ENCODE measurements around the gene KY.

The KY gene, protein sequence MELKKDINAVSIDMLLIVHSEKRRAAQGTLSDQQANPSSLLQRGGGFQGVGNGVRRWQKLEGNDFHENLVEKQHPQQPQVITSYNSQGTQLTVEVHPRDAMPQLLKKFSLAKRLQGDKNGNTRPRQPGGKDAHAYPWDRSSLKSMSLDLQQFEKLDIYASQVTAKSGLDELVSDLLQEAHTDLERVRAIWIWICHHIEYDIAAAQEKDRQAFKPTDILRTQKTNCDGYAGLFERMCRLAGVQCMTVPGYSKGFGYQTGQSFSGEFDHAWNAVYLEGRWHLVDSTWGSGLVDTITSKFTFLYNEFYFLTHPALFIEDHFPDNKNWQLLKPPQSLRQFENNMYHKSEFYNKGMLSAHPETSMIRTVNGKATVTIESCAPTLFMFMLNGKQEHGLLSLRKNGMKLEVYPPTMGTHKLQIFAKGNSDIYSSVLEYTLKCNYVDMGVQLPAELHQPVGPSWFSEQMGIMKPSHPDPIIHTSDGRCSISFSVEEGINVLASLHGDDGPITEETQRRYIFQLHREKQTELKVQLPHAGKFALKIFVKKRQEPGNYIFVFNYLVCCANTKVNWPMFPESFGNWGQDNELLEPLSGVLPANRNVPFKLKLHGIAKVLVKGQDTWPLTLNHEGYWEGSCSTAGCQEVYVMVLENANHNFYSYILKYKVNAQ

DNA sequence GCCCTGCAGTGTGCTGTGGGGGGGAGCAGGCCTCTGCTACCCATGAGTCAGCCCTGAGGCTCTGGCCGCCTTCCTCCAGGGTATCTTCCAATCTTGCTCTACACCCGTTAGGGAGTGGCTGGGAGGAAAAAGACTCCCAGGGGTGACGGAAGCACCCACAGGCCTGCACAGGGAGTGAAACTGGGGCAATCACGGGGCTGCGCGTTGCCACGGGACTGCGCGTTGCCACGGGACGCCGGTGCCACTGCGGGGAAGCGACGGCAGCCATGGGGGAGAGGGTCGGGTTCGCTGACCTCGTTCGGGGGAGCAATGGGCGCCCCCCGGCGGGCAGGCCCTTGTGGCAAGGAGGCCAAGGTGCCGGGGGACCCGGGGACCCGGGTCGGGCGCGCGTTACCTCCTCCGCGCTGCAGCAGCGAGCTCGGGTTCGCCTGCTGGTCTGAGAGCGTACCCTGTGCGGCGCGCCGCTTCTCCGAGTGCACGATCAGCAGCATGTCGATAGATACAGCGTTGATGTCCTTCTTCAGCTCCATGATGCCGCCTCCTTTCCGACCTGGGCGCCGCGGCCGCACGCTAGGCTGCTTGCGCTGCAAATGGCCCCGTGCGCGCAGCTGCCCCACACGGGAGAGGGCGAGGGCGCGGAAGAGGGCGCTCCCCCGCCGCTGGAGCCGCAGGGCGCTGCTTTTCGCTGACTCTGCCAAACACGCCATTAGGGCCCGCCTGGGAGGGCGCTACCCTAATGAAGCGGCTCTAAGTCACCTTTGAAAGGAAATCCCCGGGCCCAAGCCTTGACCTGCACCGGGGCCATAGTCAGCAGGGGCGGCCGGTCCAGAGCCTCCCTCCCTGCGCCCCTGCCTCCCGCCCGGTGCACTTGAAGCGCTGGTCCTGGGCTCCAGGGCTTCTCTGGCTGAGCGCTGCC, at the start of gene KY:
Gene KY (minus strand): TSS at position 592 of the 916 bp plus-strand sequence. CDS start 62 bp downstream, at position 530.
- Histone ChIP-seq H3K9ac (ENCODE audit: low read length) (no peak within 1 kb of the TSS), H3K9me3 (ENCODE audit: control insufficient read depth, low read depth, low read length) (no peaks in the 10 kb centered on the region), H3K27me3 (ENCODE audit: control insufficient read depth, insufficient read depth, low read length) (peaks cover 100% of the 10 kb centered on the region), H3K36me3 (ENCODE audit: control insufficient read depth, low read depth, low read length) (no peaks in the 10 kb centered on the region), H3K27ac (ENCODE audit: low read length) (no peak within 1 kb of the TSS), H3K4me1 (ENCODE audit: control insufficient read depth, low read depth, low read length) (peaks cover 5% of the 10 kb centered on the region), H3K4me3 (ENCODE audit: low read length) (peak within 1 kb of the TSS; percentile 44)

DNA sequence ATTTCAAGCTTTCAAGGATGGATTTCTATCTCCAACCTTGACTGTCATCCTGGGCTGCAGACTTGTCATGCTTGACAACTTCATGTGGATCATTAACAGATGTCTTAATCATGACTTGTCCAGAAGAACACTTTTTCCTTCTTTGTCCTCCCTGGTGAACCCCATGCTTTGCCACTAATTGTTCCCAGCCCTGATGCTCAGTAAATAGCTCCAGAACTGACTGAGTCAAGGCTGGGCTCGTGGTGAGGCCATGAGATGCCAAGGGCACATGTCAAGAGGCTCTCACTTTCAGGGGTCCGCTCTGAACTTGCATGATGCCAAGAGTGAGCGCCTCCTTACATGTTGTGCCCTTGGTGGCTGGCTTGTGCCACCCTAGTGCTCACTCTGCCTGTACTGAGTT, 48.9 kb upstream of the KY start:
- Histone ChIP-seq H3K27ac (ENCODE audit: low read length) (no peak overlapping the region), H3K9me3 (ENCODE audit: control insufficient read depth, low read depth, low read length) (no peaks in the 10 kb centered on the region), H3K4me3 (ENCODE audit: low read length) (no peak overlapping the region), H3K4me1 (ENCODE audit: control insufficient read depth, low read depth, low read length) (no peaks in the 10 kb centered on the region), H3K9ac (ENCODE audit: low read length) (no peak overlapping the region), H3K27me3 (ENCODE audit: control insufficient read depth, insufficient read depth, low read length) (peaks cover 57% of the 10 kb centered on the region), H3K36me3 (ENCODE audit: control insufficient read depth, low read depth, low read length) (no peaks in the 10 kb centered on the region)

- Histone ChIP-seq H3K27ac (ENCODE audit: low read length) (no peak overlapping the region), H3K27me3 (ENCODE audit: control insufficient read depth, insufficient read depth, low read length) (peaks cover 62% of the 10 kb centered on the region), H3K9me3 (ENCODE audit: control insufficient read depth, low read depth, low read length) (no peaks in the 10 kb centered on the region), H3K4me1 (ENCODE audit: control insufficient read depth, low read depth, low read length) (peaks cover 3% of the 10 kb centered on the region), H3K36me3 (ENCODE audit: control insufficient read depth, low read depth, low read length) (no peaks in the 10 kb centered on the region), H3K9ac (ENCODE audit: low read length) (no peak overlapping the region), H3K4me3 (ENCODE audit: low read length) (no peak overlapping the region)
Observed at GRCh38 chr3:134699141-134699711, 48.4 kb upstream of the KY start.

DNA sequence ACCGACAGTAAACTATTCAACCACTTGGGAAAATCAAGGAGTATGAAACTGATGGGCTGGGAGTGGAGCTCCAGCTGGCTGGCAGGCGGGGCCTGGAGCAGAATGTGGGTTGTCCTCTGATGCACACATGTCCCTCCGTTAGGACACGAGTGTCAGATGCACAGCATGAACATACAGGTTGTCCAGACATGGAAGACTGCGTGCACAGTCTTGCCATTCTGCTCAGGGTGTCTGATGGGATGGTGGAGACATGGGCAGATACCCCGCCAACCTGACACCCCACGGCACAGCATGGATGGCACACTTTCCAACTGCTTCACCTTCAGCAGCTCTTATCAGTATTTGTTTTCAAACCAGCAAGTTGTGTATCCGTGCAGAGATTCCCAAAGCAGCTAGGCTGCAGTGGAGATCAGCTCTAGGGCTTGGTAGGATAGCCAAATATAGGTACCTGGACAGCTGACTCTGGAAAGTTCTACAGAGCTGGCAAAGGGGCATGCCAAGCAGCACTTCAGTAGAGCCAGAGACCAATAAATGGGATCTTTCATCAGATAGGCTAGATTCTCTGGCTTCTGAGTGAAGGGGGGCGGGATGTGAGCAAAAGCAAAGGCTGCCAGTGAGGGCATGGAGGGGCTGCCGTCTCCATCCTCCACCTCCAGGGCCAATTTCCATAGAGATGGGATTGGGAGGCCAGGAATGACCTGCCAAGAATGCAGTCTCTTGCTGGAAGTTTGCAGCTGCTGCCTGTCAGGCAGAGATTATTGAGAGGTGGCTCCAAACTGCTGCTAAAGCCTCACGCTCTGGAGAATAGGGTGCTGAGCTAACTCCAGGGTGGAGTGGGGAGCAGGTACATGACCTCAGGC, 47.2 kb upstream of the KY start:
- Histone ChIP-seq H3K27me3 (ENCODE audit: control insufficient read depth, insufficient read depth, low read length) (peaks cover 74% of the 10 kb centered on the region), H3K9ac (ENCODE audit: low read length) (no peak overlapping the region), H3K4me3 (ENCODE audit: low read length) (no peak overlapping the region), H3K27ac (ENCODE audit: low read length) (no peak overlapping the region), H3K9me3 (ENCODE audit: control insufficient read depth, low read depth, low read length) (no peaks in the 10 kb centered on the region), H3K4me1 (ENCODE audit: control insufficient read depth, low read depth, low read length) (peaks cover 6% of the 10 kb centered on the region), H3K36me3 (ENCODE audit: control insufficient read depth, low read depth, low read length) (no peaks in the 10 kb centered on the region)

- peaks cover 6% of the 10 kb centered on the region for H3K4me1 ChIP-seq (ENCODE audit: control insufficient read depth, low read depth, low read length)
- H3K27ac ChIP-seq (ENCODE audit: low read length): no peak overlapping the region
- H3K27me3 ChIP-seq (ENCODE audit: control insufficient read depth, insufficient read depth, low read length): peaks cover 85% of the 10 kb centered on the region
- H3K9me3 ChIP-seq (ENCODE audit: control insufficient read depth, low read depth, low read length): no peaks in the 10 kb centered on the region
- no peak overlapping the region for H3K9ac ChIP-seq (ENCODE audit: low read length)
- no peak overlapping the region for H3K4me3 ChIP-seq (ENCODE audit: low read length)
- no peaks in the 10 kb centered on the region for H3K36me3 ChIP-seq (ENCODE audit: control insufficient read depth, low read depth, low read length)
Observed at GRCh38 chr3:134696155-134696554, 45.3 kb upstream of the KY start.

DNA sequence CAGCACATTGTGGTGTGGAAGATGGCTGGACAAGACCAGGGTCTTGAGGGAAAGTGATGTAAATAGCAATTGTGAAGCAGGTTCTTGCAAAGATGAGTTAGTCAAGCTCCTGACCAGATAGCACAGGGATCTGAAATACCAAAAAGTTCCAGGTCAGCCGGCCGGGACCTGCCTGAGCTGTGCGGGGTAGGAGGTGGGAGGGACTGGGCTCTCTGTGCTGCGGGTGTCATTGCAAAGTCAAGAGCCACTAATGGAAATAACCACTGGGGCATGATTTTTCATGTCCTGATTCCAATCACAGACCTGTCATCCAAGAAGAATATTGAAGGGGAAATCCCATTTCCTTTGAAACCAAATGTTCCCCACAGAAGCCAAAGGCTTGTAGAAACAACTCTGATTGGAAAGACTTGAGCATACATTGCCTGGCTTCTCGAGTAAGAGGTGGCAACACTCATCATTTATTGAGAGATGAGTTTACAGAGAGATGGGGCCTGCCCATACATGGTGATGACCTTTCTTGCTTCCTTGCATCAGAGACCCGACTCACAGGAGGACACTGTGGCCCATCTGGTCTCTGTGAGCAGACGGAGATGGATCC, 44.2 kb upstream of the KY start:
- Histone ChIP-seq H3K27me3 (ENCODE audit: control insufficient read depth, insufficient read depth, low read length) (peaks cover 82% of the 10 kb centered on the region), H3K9ac (ENCODE audit: low read length) (no peak overlapping the region), H3K27ac (ENCODE audit: low read length) (no peak overlapping the region), H3K36me3 (ENCODE audit: control insufficient read depth, low read depth, low read length) (no peaks in the 10 kb centered on the region), H3K4me1 (ENCODE audit: control insufficient read depth, low read depth, low read length) (peaks cover 6% of the 10 kb centered on the region), H3K4me3 (ENCODE audit: low read length) (no peak overlapping the region), H3K9me3 (ENCODE audit: control insufficient read depth, low read depth, low read length) (no peaks in the 10 kb centered on the region)

- H3K36me3 ChIP-seq (ENCODE audit: control insufficient read depth, low read depth, low read length): no peaks in the 10 kb centered on the region
- H3K27me3 ChIP-seq (ENCODE audit: control insufficient read depth, insufficient read depth, low read length): peaks cover 76% of the 10 kb centered on the region
- H3K9ac ChIP-seq (ENCODE audit: low read length): no peak overlapping the region
- peaks cover 6% of the 10 kb centered on the region for H3K4me1 ChIP-seq (ENCODE audit: control insufficient read depth, low read depth, low read length)
- H3K9me3 ChIP-seq (ENCODE audit: control insufficient read depth, low read depth, low read length): no peaks in the 10 kb centered on the region
- H3K4me3 ChIP-seq (ENCODE audit: low read length): no peak overlapping the region
- no peak overlapping the region for H3K27ac ChIP-seq (ENCODE audit: low read length)
Observed at GRCh38 chr3:134694466-134694865, 43.6 kb upstream of the KY start.

DNA sequence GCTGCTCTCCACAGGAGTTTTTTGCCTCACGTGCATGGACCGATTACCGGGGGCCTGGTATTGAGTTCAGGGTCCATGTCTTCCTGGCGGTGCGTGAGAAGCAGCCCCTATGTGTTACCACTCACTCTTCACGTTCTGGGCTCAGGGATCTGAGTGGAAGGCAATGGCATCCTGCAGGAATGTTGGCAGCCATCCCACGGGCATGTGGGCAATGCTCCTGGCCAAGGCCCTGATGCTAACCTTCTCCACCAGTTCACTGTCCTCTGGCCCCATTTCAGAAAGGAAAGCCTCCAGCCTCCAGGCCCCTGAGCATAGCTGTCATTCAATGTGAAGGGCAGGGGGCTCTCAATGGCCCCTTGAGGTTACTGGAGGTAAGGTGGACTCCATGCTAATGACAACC, 43.0 kb upstream of the KY start:
- peaks cover 74% of the 10 kb centered on the region for H3K27me3 ChIP-seq (ENCODE audit: control insufficient read depth, insufficient read depth, low read length)

DNA sequence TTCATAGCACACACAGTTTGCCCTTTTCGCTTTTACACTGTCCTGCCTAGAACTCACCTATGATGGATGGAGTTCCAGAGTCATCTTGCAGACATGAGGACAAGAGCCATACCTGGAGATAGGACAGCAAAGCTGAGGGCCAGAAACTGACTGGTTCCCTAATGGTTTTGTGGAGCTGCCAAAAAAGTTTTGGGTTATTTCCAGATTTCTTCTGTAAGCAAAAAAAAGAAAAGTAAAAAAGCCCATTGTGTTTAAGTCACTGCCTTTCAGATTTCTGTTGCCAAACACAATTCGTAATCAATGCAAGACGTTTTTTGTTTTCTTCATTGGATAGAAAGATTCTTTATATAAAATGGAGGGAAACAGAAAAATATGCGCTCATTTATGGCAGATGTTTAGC, 42.4 kb upstream of the KY start:
- Histone ChIP-seq H3K36me3 (ENCODE audit: control insufficient read depth, low read depth, low read length) (no peaks in the 10 kb centered on the region), H3K9ac (ENCODE audit: low read length) (no peak overlapping the region), H3K4me3 (ENCODE audit: low read length) (no peak overlapping the region), H3K9me3 (ENCODE audit: control insufficient read depth, low read depth, low read length) (no peaks in the 10 kb centered on the region), H3K4me1 (ENCODE audit: control insufficient read depth, low read depth, low read length) (peaks cover 6% of the 10 kb centered on the region), H3K27me3 (ENCODE audit: control insufficient read depth, insufficient read depth, low read length) (peaks cover 73% of the 10 kb centered on the region), H3K27ac (ENCODE audit: low read length) (no peak overlapping the region)

More for the DNA sequence above, 43.0 kb upstream of the KY start:
- no peaks in the 10 kb centered on the region for H3K36me3 ChIP-seq (ENCODE audit: control insufficient read depth, low read depth, low read length)
- no peak overlapping the region for H3K4me3 ChIP-seq (ENCODE audit: low read length)
- no peak overlapping the region for H3K27ac ChIP-seq (ENCODE audit: low read length)
- H3K9ac ChIP-seq (ENCODE audit: low read length): no peak overlapping the region
- peaks cover 6% of the 10 kb centered on the region for H3K4me1 ChIP-seq (ENCODE audit: control insufficient read depth, low read depth, low read length)
- H3K9me3 ChIP-seq (ENCODE audit: control insufficient read depth, low read depth, low read length): no peaks in the 10 kb centered on the region

GRCh38 chr3:134690226-134690625, 39.4 kb upstream of the KY start:
- peaks cover 43% of the 10 kb centered on the region for H3K27me3 ChIP-seq (ENCODE audit: control insufficient read depth, insufficient read depth, low read length)
- no peak overlapping the region for H3K4me3 ChIP-seq (ENCODE audit: low read length)
- no peaks in the 10 kb centered on the region for H3K36me3 ChIP-seq (ENCODE audit: control insufficient read depth, low read depth, low read length)
- no peak overlapping the region for H3K9ac ChIP-seq (ENCODE audit: low read length)
- no peaks in the 10 kb centered on the region for H3K9me3 ChIP-seq (ENCODE audit: control insufficient read depth, low read depth, low read length)
- peaks cover 6% of the 10 kb centered on the region for H3K4me1 ChIP-seq (ENCODE audit: control insufficient read depth, low read depth, low read length)
- no peak overlapping the region for H3K27ac ChIP-seq (ENCODE audit: low read length)

Measured in iPS-18a (cell line).